ENCODE measurements around the gene OR2A5.

- TF ChIP-seq MAX (IDR thresholded peaks at IDR 0.05) (no peak), YY1 (IDR thresholded peaks at IDR 0.05; ENCODE audit: low read depth) (no peak), USF1 (IDR thresholded peaks at IDR 0.05) (no peak), TAF1 (IDR thresholded peaks at IDR 0.05; ENCODE audit: low read depth) (no peak), EP300 (IDR thresholded peaks at IDR 0.05; ENCODE audit: borderline replicate concordance) (no peak), FOXM1 (IDR thresholded peaks at IDR 0.05; ENCODE audit: borderline replicate concordance, low read depth) (no peak), TEAD4 (IDR thresholded peaks at IDR 0.05) (no peak), EGR1 (IDR thresholded peaks at IDR 0.05) (no peak), CREB1 (IDR thresholded peaks at IDR 0.05; ENCODE audit: low read depth) (no peak)
Measured at GRCh38 chr7:144098776-144099175, 50.0 kb downstream of the OR2A5 start.

Data from Ishikawa (cell line).